A549 (cell line): Measurements from ENCODE around the gene PSRC1. TPM values are rescaled to one million over a fixed set of nuclear protein-coding genes. Genes with fewer than 3 reads are reported as not detected.

Experiments
- ATAC-seq, 2 experiments: fragments of 200-7000 bp in 1 of 2; fragments of >200 bp in 1 of 2; cut with Nextera tagmentation in 1 of 2; cut with Tn5 transposase in 1 of 2; 3 replicates each; pipeline versions ENCODE4 v1.8.0 to v1.9.1; 2018 to 2020; ENCODE audit warnings: mild to moderate bottlenecking in 1 of 2, moderate library complexity in 1 of 2
- CTCF ChIA-PET: fragments of 300-600 bp; sonication (Branson Sonifier 250); formaldehyde crosslinking; extraction: SDS; loops from one replicate; lab custom pipeline; 2021; ENCODE audit warnings: antibody characterized with exemption, inconsistent platforms; lab: Yijun Ruan, JAX
- POLR2A ChIA-PET: fragments of 350-600 bp; formaldehyde crosslinking; extraction: SDS; loops from one replicate; lab custom pipeline; 2021; ENCODE audit warnings: antibody characterized with exemption, inconsistent platforms; lab: Yijun Ruan, JAX
- DNase-seq, 2 experiments: peaks; one replicate each; pipeline versions ENCODE4 v3.0.0 to v3.0.0-alpha.2; 2011 to 2016; ENCODE audit warnings: low read depth in 1 of 2, low spot score in 1 of 2
- FAIRE-seq: peaks from 2 replicates; lab custom pipeline; 2011; peaks lifted over from hg19 to GRCh38; lab: Jason Lieb, UNC
- H3K27ac ChIP-seq, 2 experiments: fragments of >200 bp; sonication (Bioruptor Twin); formaldehyde crosslinking; 3 replicates each; pipeline ENCODE4 v1.5.1; 2016 to 2017
- H3K4me1 ChIP-seq: fragments of >200 bp; sonication (Bioruptor Twin); formaldehyde crosslinking; 3 replicates; pipeline ENCODE4 v1.6.1; 2016
- H3K4me2 ChIP-seq: fragments of >200 bp; sonication (Bioruptor Twin); formaldehyde crosslinking; 3 replicates; pipeline ENCODE4 v1.6.1; 2016
- H3K4me3 ChIP-seq: fragments of >200 bp; sonication (Bioruptor Twin); formaldehyde crosslinking; 3 replicates; pipeline ENCODE4 v1.5.1; 2016
- H3K9me3 ChIP-seq: fragments of >200 bp; sonication (Bioruptor Twin); formaldehyde crosslinking; 3 replicates; pipeline ENCODE4 v1.6.1; 2016
- CBX2 ChIP-seq: fragments of 200-600 bp; sonication (generic); IDR thresholded peaks from 2 replicates; pipeline ENCODE4 v1.6.1; 2016; ENCODE audit warnings: low read depth, mild to moderate bottlenecking, borderline replicate concordance
- CBX8 ChIP-seq: fragments of 200-600 bp; sonication (generic); IDR thresholded peaks from 2 replicates; pipeline ENCODE4 v1.6.1; 2016
- CEBPB ChIP-seq, 2 experiments: fragments of >200 bp in 1 of 2; sonication (Bioruptor Twin) in 1 of 2; formaldehyde crosslinking in 1 of 2; IDR thresholded peaks; 2 replicates each; pipeline ENCODE4 v1.6.1; 2012 to 2016
- EHF ChIP-seq: fragments of 250-450 bp; sonication (Bioruptor Pico); IDR thresholded peaks from 2 replicates; pipeline ENCODE4 v1.5.0; 2020; ENCODE audit warnings: mild to moderate bottlenecking
- EHMT2 ChIP-seq: fragments of 200-600 bp; sonication (generic); IDR thresholded peaks from 2 replicates; pipeline ENCODE4 v1.6.1; 2016; ENCODE audit warnings: antibody characterized with exemption, low read depth, mild to moderate bottlenecking, moderate library complexity
- ESRRA ChIP-seq: fragments of 150-350 bp; IDR thresholded peaks from 2 replicates; pipeline ENCODE4 v1.6.1; 2014; ENCODE audit warnings: mild to moderate bottlenecking, low read length, borderline replicate concordance
- FOSL2 ChIP-seq, 2 experiments: fragments of 450-650 bp in 1 of 2; fragments of >200 bp in 1 of 2; sonication (Bioruptor Twin) in 1 of 2; formaldehyde crosslinking; IDR thresholded peaks; 2 replicates each; pipeline versions ENCODE4 v1.5.0 to v1.6.1; 2016 to 2020; ENCODE audit warnings: mild to moderate bottlenecking in 1 of 2, moderate library complexity in 1 of 2
- FOXS1 ChIP-seq: fragments of 250-450 bp; sonication (Bioruptor Pico); IDR thresholded peaks from 2 replicates; pipeline ENCODE4 v1.5.0; 2020; ENCODE audit warnings: mild to moderate bottlenecking, moderate library complexity
- HEYL ChIP-seq: fragments of 250-450 bp; sonication (Bioruptor Pico); IDR thresholded peaks from 2 replicates; pipeline ENCODE4 v1.8.0; 2021; ENCODE audit warnings: mild to moderate bottlenecking, moderate library complexity
- HOXB5 ChIP-seq: fragments of 250-450 bp; sonication (Bioruptor Pico); IDR thresholded peaks from 2 replicates; pipeline ENCODE4 v1.5.0; 2020; ENCODE audit warnings: mild to moderate bottlenecking, moderate library complexity
- JUNB ChIP-seq: fragments of >200 bp; sonication (Bioruptor Twin); formaldehyde crosslinking; IDR thresholded peaks from 2 replicates; pipeline ENCODE4 v1.6.1; 2016
- MAFK ChIP-seq: fragments of 450-650 bp; IDR thresholded peaks from 2 replicates; pipeline ENCODE4 v1.6.1; 2014; ENCODE audit not compliant: partially characterized antibody
- POLR2A ChIP-seq: IDR thresholded peaks from 2 replicates; pipeline ENCODE4 v1.6.1; 2012; ENCODE audit warnings: mild to moderate bottlenecking, low read length
- ZFP36 ChIP-seq: fragments of 450-650 bp; IDR thresholded peaks from 2 replicates; pipeline ENCODE4 v1.6.1; 2014; ENCODE audit warnings: borderline replicate concordance; ENCODE audit not compliant: partially characterized antibody
- ZNF302 ChIP-seq: fragments of 250-450 bp; sonication (Bioruptor Pico); IDR thresholded peaks from 2 replicates; pipeline ENCODE4 v1.9.0; 2021; ENCODE audit warnings: inconsistent platforms, mild to moderate bottlenecking, moderate library complexity
- WGBS: methylation state at CpG from one replicate; pipeline ENCODE4 v1.1.6; 2017; ENCODE audit errors: missing lambda C conversion rate; 5-methylcytosine and 5-hydroxymethylcytosine counted together
- polyA plus RNA-seq, 4 experiments: library from polyadenylated mRNA; depleted of rRNA in 3 of 4; stranded (reverse); fragments of >200 nt; fragmentation: RNase III in 1 of 4; extraction: RNeasy Plus Mini Kit Qiagen cat#74134 plus additional on column Dnase treatment in 1 of 4; gene quantifications; 2 replicates in 3 of 4; 3 replicates in 1 of 4; pipeline ENCODE4 v1.2.3, GENCODE V29; 2011 to 2017
- TF ChIP-seq, protein P1 (sequence below): fragments of >200 bp; sonication (Bioruptor Twin); formaldehyde crosslinking; IDR thresholded peaks from 2 replicates; pipeline ENCODE4 v1.6.1; 2016
- TF ChIP-seq, protein P2 (sequence below): fragments of 150-350 bp; IDR thresholded peaks from 2 replicates; pipeline ENCODE4 v1.6.1; 2014; ENCODE audit warnings: low read depth, mild to moderate bottlenecking, low read length
- TF ChIP-seq, protein P3 (sequence below): IDR thresholded peaks from 2 replicates; pipeline ENCODE4 v1.6.1; 2012; ENCODE audit warnings: low read depth, borderline replicate concordance

The PSRC1 gene
- polyA plus RNA-seq, 2 of the 4 experiments (the other 2 are of a cell fraction): 15.3 to 21.5 TPM

DNA sequence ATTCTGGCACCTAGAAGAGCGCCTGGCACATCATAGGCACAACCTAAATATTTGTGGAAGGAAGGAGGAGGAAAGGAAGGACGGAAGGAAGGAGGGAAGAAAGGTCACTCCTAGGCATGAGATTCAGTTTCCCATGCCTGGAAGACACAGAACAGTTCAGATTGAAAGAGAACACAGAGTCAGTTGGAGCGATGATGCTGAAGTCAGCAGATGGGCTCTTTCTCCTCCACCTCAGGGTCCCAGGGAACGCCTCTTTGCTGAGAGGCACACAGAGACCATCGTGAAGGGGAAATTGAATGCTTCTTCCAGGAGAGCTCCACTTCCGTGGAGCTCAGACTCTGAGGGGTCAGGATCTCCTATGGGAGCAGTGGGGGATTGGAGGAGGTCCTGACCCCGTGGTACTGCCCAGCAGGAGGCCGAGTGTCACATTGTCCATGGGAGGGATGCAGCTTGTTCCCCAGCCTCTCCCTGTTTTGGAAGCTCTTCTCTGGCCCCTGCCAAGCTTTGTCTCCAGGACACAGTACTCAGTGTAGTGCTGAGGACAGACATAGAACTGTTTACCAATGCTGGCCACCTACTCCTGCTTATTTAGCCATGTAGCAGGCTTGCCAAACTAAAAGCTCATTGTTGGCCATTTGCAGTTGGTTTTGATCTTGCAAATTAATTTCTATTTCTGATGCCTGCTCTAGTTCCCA lies 21.4 kb upstream of the PSRC1 start:
- 57% methylated on average over 7 of the region's 8 CpGs for WGBS
- CTCF ChIA-PET: interaction anchor here (0.6 to 1.6 kb wide), 4 partner anchors 12 to 94 kb away, joined by 3 to 4 read pairs (median 3); no protein-coding TSS in a partner anchor
- no peak overlapping the region for H3K27ac ChIP-seq
- no peak overlapping the region for H3K4me3 ChIP-seq
- H3K9me3 ChIP-seq: no peaks in the 10 kb centered on the region
- no peaks in the 10 kb centered on the region for H3K4me1 ChIP-seq
- POLR2A ChIA-PET: interaction anchor here (0.6 kb wide), 1 partner anchor 108 kb away, joined by 3 read pairs; no protein-coding TSS in a partner anchor
- DNase-seq: no peak
- no peak for ATAC-seq
- TF ChIP-seq FOSL2 (IDR thresholded peaks at IDR 0.05): no peak
- TF ChIP-seq FOSL2 (CRISPR knock-in tag; IDR thresholded peaks at IDR 0.05): no peak
- TF ChIP-seq FOXS1: no peak
- no peak for TF ChIP-seq EHMT2
- TF ChIP-seq, protein P1, sequence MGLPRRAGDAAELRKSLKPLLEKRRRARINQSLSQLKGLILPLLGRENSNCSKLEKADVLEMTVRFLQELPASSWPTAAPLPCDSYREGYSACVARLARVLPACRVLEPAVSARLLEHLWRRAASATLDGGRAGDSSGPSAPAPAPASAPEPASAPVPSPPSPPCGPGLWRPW: no peak
- TF ChIP-seq ESRRA: no peak
- FAIRE-seq: no peak
- no peak overlapping the region for H3K4me2 ChIP-seq

DNA sequence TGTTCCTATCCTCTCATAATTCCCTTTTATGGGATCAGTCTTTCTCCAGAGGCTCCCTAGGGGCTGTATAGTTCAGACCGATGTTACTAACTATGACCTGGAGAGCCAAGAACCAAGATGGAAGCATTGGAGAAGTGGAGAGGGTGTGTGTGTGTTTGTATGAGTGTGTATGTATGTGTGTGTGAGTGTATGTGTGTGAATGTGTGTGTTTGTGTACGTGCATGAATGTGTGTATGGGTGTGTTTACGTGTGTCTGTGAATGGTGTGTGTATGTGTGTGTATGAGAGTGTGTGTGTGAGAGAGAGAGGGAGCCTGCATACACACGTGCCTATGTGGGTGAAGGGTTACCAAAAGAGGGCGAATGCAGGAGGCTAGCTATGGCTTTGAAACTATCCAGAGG lies 18.9 kb upstream of the PSRC1 start:
- CTCF ChIA-PET: no interaction called here
- ATAC-seq (no peak), DNase-seq (no peak), FAIRE-seq (no peak)
- Histone ChIP-seq H3K4me2 (no peak overlapping the region), H3K4me3 (no peak overlapping the region), H3K4me1 (peaks cover 3% of the 10 kb centered on the region; the same call in 1 of the 3 replicates), H3K27ac (no peak overlapping the region), H3K9me3 (no peaks in the 10 kb centered on the region)
- 52% methylated on average over 5 of the region's 5 CpGs for WGBS
- POLR2A ChIA-PET: no interaction called here
- TF ChIP-seq, protein P2, sequence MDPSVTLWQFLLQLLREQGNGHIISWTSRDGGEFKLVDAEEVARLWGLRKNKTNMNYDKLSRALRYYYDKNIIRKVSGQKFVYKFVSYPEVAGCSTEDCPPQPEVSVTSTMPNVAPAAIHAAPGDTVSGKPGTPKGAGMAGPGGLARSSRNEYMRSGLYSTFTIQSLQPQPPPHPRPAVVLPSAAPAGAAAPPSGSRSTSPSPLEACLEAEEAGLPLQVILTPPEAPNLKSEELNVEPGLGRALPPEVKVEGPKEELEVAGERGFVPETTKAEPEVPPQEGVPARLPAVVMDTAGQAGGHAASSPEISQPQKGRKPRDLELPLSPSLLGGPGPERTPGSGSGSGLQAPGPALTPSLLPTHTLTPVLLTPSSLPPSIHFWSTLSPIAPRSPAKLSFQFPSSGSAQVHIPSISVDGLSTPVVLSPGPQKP: no peak
- TF ChIP-seq ZFP36 (no peak), EHF (CRISPR knock-in tag) (no peak), CEBPB (IDR thresholded peaks at IDR 0.05) (no peak), EHMT2 (no peak), ZNF302 (CRISPR knock-in tag) (no peak), CBX8 (no peak), HEYL (CRISPR knock-in tag) (no peak), JUNB (no peak), HOXB5 (CRISPR knock-in tag) (no peak), MAFK (no peak)
- TF ChIP-seq, protein P3, sequence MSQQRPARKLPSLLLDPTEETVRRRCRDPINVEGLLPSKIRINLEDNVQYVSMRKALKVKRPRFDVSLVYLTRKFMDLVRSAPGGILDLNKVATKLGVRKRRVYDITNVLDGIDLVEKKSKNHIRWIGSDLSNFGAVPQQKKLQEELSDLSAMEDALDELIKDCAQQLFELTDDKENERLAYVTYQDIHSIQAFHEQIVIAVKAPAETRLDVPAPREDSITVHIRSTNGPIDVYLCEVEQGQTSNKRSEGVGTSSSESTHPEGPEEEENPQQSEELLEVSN: no peak

DNA sequence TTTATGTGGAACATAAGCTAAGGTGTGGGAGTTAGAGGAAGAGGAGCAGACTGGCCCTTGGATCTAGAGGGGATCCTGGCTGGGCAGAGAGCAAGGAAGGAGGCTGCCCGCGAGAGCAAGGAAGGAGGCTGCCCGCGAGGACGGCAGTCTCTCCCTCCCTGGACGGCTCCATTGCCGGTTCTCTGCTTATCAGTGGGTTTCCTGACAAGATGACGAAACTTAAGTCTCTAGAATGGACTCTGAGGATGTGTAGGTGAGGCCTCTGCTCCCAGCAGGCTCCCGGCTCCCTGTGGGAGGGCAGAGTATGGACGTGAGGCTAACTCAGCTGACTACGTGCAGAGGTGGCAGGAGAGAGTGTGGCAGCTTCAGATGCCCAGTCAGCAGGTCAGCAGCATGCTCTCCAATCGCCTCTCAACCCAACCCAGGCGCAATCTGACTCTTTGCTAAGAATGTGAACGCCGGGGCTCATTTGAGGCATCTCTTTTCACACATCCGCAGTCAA lies 17.8 kb upstream of the PSRC1 start:
- no peak for TF ChIP-seq CBX2
- no peak for TF ChIP-seq POLR2A
- ChIA-PET POLR2A (no interaction called here), CTCF (no interaction called here)
- ATAC-seq (no peak), DNase-seq (no peak), FAIRE-seq (no peak)
- no peak overlapping the region for H3K4me3 ChIP-seq
- no peaks in the 10 kb centered on the region for H3K9me3 ChIP-seq
- no peak overlapping the region for H3K4me2 ChIP-seq
- peaks cover 3% of the 10 kb centered on the region; the same call in 1 of the 3 replicates for H3K4me1 ChIP-seq
- no peak overlapping the region for H3K27ac ChIP-seq
- 75% methylated on average over 16 of the region's 16 CpGs for WGBS
